CD4-positive, alpha-beta T cell (primary cell): ENCODE results near the gene CMSS1. TPM values are rescaled to one million over a fixed set of nuclear protein-coding genes. Genes with fewer than 3 reads are reported as not detected.

Source experiments
- ATAC-seq: fragments of 200-7000 bp; cut with Tn5 transposase; one replicate; pipeline ENCODE4 v1.10.0; 2022; ENCODE audit warnings: mild to moderate bottlenecking; ENCODE audit not compliant: poor library complexity
- CTCF ChIA-PET: fragments of 350-600 bp; sonication (Branson Sonifier 250); formaldehyde crosslinking; loops from one replicate; lab custom pipeline; 2021; ENCODE audit warnings: antibody characterized with exemption, inconsistent platforms; lab: Charles Lee
- POLR2A ChIA-PET: fragments of 350-600 bp; sonication (Branson Sonifier 250); formaldehyde crosslinking; loops from one replicate; lab custom pipeline; 2021; ENCODE audit warnings: antibody characterized with exemption, inconsistent platforms; lab: Charles Lee
- DNase-seq, 14 experiments: peaks; one replicate each; pipeline ENCODE4 v3.0.0-alpha.2; 2013 to 2020; ENCODE audit warnings: mixed read lengths in 2 of 14
- H3K27ac ChIP-seq, 2 donors: one replicate each; pipeline versions ENCODE4 v1.5.1 to v1.7.0; 2013; ENCODE audit warnings: low read length in 2 of 2, low read depth in 1 of 2, mild to moderate bottlenecking in 1 of 2
- H3K27me3 ChIP-seq, 2 experiments: 1 replicate in 1 of 2; 2 replicates in 1 of 2; pipeline versions ENCODE4 v1.6.1 to v1.7.0; 2013; ENCODE audit warnings: low read length in 2 of 2, control low read depth in 1 of 2, mild to moderate bottlenecking in 1 of 2, moderate library complexity in 1 of 2; ENCODE audit not compliant: insufficient read depth in 2 of 2, control insufficient read depth in 1 of 2
- H3K36me3 ChIP-seq: one replicate; pipeline ENCODE4 v1.6.1; 2013; ENCODE audit warnings: low read length, control low read depth; ENCODE audit not compliant: insufficient read depth
- H3K4me1 ChIP-seq: one replicate; pipeline ENCODE4 v1.6.1; 2013; ENCODE audit warnings: low read length, control low read depth; ENCODE audit not compliant: insufficient read depth
- H3K4me3 ChIP-seq: one replicate; pipeline ENCODE4 v1.5.1; 2013; ENCODE audit warnings: mild to moderate bottlenecking, low read length, moderate library complexity
- H3K9me3 ChIP-seq, 2 experiments: 1 replicate in 1 of 2; 2 replicates in 1 of 2; pipeline versions ENCODE4 v1.6.1 to v1.7.0; 2013; ENCODE audit warnings: low read length in 2 of 2, mild to moderate bottlenecking in 2 of 2, control low read depth in 1 of 2, moderate library complexity in 1 of 2; ENCODE audit not compliant: control insufficient read depth in 1 of 2, insufficient read depth in 1 of 2
- H3K27ac Mint-ChIP-seq: one replicate; pipeline ENCODE4 v1.8.0; 2020; ENCODE audit warnings: mixed read lengths
- H3K27me3 Mint-ChIP-seq: one replicate; pipeline ENCODE4 v1.8.0; 2021; ENCODE audit warnings: mixed read lengths
- H3K36me3 Mint-ChIP-seq: one replicate; pipeline ENCODE4 v1.8.0; 2021; ENCODE audit warnings: low read depth, mixed read lengths
- H3K4me1 Mint-ChIP-seq: one replicate; pipeline ENCODE4 v1.8.0; 2021; ENCODE audit warnings: low read depth, mixed read lengths
- H3K4me3 Mint-ChIP-seq: one replicate; pipeline ENCODE4 v1.8.0; 2020; ENCODE audit warnings: mild to moderate bottlenecking, mixed read lengths
- H3K9me3 Mint-ChIP-seq: one replicate; pipeline ENCODE4 v1.8.0; 2020; ENCODE audit warnings: mixed read lengths
- intact Hi-C, 2 experiments: fragments of 100-400 bp; cut with DNase I in 1 of 2; cut with micrococcal nuclease in 1 of 2; formaldehyde crosslinking; loops; one replicate each; pipeline versions ENCODE4 v1.15.1 to v1.9.0; 2023 to 2025; cut with DNase I, micrococcal nuclease
- total RNA-seq, 174 experiments: library from RNA in 2 of 174; stranded (reverse) in 2 of 174; gene quantifications; one replicate each; pipeline ENCODE4 v1.2.3 and lab custom pipeline; 2021 to 2026
- TF ChIP-seq, protein P1 (sequence below): fragments of 200-600 bp; IDR thresholded peaks from one replicate; pipeline ENCODE4 v1.8.0; 2022; ENCODE audit warnings: antibody characterized with exemption, mild to moderate bottlenecking

Gene CMSS1
- total RNA-seq, 2 experiments from 2014 or later: 12.2 TPM

DNA sequence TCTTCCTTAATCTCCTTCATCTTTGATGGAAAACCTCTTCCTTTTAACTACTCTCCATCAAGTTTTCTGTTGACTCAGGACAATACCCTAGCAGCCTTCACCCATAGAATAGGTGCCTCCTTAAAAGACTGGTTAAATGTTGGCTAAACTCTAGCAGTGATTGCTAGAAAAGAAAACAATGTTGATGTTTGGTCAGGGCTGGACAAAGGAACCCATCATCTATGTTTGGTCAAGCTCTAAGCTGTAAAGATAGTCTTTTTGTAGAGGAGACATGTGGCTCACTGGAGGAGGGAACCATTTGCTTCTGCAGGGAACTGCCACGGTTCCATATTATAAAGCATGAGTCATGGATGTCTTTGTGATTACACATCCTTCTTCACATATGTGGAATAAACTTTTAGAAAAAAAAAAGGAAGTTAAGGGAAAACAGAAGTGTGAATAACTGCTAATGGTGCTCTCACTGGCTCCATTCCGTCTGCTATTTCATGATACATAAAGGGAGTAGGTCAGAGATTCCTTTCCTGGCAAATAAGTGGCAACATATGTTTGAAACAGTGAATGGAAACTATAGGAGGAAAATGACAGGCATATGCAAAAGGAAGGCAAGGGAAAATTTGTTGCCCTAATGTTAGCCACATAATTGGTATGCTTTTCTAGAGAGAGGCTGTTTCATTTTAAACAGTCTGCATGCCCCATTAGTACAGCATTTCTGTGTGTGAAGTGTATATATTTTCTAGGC is 78.2 kb downstream of the CMSS1 start:
- H3K27ac ChIP-seq: no peak overlapping the region
- Mint-ChIP-seq H3K4me1 (peaks cover 15% of the 10 kb centered on the region), H3K4me3 (no peak overlapping the region), H3K27me3 (no peaks in the 10 kb centered on the region), H3K27ac (no peak overlapping the region), H3K36me3 (peaks cover 9% of the 10 kb centered on the region), H3K9me3 (no peaks in the 10 kb centered on the region)
- POLR2A ChIA-PET: no interaction called here
- intact Hi-C loops: no loop called here
- H3K4me1 ChIP-seq: no peaks in the 10 kb centered on the region
- DNase-seq (peak in 3 of 14 experiments; percentile 12 to 55 (median 41)), ATAC-seq (no peak)
- no peaks in the 10 kb centered on the region for H3K9me3 ChIP-seq
- H3K36me3 ChIP-seq: no peaks in the 10 kb centered on the region
- H3K4me3 ChIP-seq: no peak overlapping the region
- H3K27me3 ChIP-seq: no peaks in the 10 kb centered on the region
- TF ChIP-seq, protein P1, sequence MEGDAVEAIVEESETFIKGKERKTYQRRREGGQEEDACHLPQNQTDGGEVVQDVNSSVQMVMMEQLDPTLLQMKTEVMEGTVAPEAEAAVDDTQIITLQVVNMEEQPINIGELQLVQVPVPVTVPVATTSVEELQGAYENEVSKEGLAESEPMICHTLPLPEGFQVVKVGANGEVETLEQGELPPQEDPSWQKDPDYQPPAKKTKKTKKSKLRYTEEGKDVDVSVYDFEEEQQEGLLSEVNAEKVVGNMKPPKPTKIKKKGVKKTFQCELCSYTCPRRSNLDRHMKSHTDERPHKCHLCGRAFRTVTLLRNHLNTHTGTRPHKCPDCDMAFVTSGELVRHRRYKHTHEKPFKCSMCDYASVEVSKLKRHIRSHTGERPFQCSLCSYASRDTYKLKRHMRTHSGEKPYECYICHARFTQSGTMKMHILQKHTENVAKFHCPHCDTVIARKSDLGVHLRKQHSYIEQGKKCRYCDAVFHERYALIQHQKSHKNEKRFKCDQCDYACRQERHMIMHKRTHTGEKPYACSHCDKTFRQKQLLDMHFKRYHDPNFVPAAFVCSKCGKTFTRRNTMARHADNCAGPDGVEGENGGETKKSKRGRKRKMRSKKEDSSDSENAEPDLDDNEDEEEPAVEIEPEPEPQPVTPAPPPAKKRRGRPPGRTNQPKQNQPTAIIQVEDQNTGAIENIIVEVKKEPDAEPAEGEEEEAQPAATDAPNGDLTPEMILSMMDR: no peak
- CTCF ChIA-PET: no interaction called here

DNA sequence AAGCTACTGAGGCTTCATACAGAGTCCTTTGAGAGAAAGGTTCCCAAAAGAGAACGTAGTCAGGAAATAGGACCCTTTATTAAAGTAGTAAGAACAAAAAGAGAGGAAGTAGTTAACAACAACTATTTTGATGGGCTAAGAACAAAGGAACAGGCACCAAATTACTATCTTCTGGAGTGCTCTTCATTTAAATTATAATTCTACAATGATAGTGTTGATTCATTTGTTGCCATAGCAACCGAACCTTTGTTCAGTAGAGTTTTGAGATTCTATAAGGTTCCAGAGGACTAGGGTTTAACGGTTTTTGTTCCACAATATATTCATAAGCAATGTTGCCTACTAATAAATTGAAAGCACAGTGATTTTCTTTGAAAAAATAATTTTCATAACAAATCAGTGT is 78.8 kb downstream of the CMSS1 start:
- Mint-ChIP-seq H3K36me3 (peaks cover 9% of the 10 kb centered on the region), H3K9me3 (no peaks in the 10 kb centered on the region), H3K27ac (no peak overlapping the region), H3K4me3 (no peak overlapping the region), H3K27me3 (no peaks in the 10 kb centered on the region), H3K4me1 (peaks cover 17% of the 10 kb centered on the region)
- TF ChIP-seq, protein P1: no peak
- Histone ChIP-seq H3K9me3 (no peaks in the 10 kb centered on the region), H3K36me3 (no peaks in the 10 kb centered on the region), H3K4me3 (no peak overlapping the region), H3K27ac (no peak overlapping the region), H3K4me1 (no peaks in the 10 kb centered on the region), H3K27me3 (no peaks in the 10 kb centered on the region)
- no peak for DNase-seq
- POLR2A ChIA-PET: no interaction called here
- CTCF ChIA-PET: no interaction called here
- intact Hi-C loops: no loop called here
- ATAC-seq: no peak

DNA sequence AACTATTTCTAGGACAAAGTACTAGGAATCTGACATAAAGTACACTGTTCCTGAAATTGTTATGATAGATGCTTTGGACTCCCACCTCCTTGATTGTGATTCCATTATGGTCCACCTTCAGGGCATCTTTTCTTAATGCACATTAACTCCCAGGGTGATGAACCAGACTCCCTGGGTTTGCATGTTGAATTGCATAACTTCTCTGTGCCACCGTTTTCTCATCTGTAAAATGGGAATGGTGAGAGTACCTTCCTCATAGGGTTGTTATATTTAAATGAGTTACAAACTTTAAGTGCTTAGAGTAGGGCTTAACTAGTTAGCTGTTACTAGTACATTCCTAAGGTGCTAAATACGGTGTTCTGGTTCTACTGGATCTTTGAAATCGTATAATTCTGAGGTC is 81.9 kb downstream of the CMSS1 start:
- Histone ChIP-seq H3K27me3 (no peaks in the 10 kb centered on the region), H3K4me3 (no peak overlapping the region), H3K4me1 (no peaks in the 10 kb centered on the region), H3K9me3 (no peaks in the 10 kb centered on the region), H3K27ac (no peak overlapping the region), H3K36me3 (no peaks in the 10 kb centered on the region)
- TF ChIP-seq, protein P1: no peak
- no peak overlapping the region for H3K4me3 Mint-ChIP-seq
- no peaks in the 10 kb centered on the region for H3K27me3 Mint-ChIP-seq
- ChIA-PET CTCF (no interaction called here), POLR2A (no interaction called here)
- H3K9me3 Mint-ChIP-seq: no peaks in the 10 kb centered on the region
- peaks cover 25% of the 10 kb centered on the region for H3K4me1 Mint-ChIP-seq
- H3K36me3 Mint-ChIP-seq: peaks cover 4% of the 10 kb centered on the region
- H3K27ac Mint-ChIP-seq: no peak overlapping the region
- no peak for ATAC-seq
- intact Hi-C loops: no loop called here
- DNase-seq: no peak
